GM18907 (cell line): ENCODE data around the gene LDAF1.
"Not testable (repeated sequence)": the region's sequence is repeated elsewhere in the genome, so short reads cannot be mapped to it uniquely, and the experiment has no call there.

Experiments
- ATAC-seq: cut with Tn5 transposase; IDR thresholded peaks from one replicate; pipeline ENCODE4 v1.9.1; 2021; ENCODE audit warnings: mild to moderate bottlenecking, moderate library complexity; ENCODE audit not compliant: unreplicated experiment

Gene LDAF1

DNA sequence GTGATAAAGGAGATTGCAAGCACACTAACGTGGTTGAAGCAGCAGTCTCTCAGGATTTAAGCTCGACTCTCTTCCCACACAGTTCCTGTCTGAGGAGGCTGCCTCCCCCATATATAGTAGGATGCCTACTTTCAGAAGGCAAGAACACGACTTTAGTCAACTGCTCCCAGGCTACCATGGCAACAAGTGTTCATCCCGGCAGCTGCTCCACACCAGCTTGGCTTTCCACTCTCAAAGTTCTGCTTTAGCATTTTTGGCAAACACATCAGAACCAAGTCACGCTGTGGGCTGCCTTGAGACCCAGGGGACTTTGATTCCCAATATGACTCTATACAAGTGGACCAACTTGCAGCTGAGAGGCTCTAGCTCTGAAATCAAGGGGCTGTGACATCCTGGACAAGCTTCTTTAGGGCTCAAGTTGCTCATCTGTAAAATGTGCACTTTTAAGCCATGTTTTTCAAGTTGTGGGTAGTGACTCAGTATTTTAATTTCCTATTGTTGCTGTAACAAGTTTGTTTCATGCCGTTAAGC lies 36.4 kb downstream of the LDAF1 start:
- ATAC-seq: no peak

DNA sequence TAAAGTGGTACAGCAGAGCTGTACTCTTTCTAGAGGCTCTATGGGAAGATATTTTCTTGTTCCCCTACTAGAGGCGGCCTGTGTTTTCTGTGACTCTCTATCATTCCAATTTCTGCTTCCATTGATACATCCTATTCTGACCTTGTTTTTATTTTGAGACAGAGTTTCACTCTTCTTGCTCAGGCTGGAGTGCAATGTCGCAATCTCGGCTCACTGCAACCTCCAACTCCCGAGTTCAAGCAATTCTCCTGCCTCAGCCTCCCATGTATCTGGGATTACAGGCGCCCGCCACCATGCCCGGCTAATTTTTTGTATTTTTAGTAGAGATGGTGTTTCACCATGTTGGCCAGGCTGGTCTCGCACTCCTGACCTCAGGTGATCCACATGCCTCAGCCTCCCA lies 36.9 kb downstream of the LDAF1 start:
- not testable (repeated sequence) for ATAC-seq

DNA sequence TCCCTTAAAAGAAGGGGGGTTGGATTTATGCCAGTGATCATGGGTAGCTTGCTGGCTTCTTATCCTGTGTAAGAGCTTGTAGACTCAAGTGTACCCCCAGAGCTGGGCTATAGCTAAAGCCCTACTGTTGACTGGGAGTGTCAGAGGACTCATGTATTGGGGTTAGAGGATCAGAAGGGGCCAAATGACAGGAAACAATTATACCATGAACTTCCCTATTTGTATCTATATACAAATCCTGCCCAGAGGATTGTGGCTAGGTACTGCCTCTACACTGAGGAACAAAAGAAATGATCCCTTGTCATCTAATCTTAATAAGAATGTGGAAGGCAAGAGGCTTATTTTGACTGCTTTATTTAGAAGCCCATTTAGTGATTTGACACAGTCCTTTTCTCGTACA lies 38.6 kb downstream of the LDAF1 start:
- no peak for ATAC-seq

DNA sequence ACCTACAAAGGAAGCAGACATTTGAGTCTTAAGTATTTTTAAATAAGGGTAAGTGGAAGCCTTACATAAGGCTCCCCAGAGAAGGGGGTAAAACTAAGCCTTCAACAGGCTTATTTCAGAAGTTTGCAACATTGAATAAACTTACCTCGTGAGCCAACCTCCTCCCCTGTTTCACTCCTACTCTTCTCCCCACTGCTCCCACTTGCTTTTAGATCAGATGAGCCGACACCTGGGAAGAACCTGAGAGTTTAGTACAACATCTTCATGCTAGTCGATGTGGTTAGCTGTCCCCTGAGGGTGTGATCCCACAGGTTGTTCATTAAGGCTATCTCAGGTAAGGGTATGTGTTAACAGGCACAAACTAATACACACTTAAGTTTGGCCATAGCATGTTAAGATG lies 39.1 kb downstream of the LDAF1 start:
- no peak for ATAC-seq

DNA sequence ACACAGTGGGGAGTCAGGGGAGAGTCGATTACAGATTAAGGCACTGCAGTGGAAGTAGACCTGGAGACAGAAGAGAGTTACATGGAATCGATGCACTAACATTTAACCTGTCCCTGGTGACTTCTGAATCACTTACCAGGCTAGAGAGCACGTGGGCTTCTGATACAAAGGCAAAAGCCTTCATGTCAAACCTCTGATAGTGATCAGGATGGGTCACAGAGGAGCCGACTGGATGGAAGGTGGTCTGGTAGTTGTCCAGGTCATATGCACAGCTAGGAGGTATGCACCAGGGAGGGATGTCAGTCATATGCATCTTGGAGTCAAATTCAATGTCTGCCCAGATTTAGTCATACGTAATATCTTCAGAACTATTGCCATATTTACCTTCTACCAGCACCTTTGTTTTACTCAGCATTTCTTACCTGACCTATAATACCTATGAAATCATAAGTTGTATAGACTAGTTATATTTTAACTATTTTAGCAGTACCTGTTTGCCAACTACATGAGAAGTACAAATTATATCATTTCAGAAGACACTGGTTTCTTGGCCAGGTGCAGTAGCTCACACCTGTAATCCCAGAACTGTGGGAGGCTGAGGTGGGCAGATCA lies 41.2 kb downstream of the LDAF1 start:
- no peak for ATAC-seq

DNA sequence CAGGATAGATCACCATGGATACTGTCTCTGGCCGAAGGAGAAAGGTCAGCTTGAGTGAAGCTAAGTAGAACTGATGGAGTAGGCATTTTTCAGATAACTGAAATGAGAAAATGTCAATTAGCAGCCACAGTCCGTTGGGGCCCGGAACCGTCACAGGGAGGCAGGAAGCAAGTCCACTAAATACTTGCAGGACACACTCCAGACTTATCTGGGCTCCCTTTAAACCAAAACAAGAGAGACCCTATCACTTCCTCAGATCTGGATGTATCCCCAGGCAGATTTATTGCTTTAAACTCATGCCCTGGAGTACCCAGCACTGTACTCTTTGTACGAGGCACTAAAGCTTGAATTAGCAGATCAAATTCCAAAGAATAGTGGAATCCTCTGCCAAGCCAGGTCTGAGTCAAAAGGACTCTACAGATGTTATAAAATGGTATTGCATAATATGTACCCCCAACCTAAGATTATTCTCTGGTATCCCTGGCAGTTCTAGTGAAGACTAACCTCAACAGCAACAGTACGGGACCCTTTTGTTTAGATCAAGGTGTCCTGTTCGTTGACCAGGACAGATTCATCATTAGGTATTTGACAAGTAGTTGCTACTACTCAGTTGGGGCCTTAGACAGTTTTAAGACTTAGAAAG lies 44.8 kb downstream of the LDAF1 start:
- no peak for ATAC-seq

DNA sequence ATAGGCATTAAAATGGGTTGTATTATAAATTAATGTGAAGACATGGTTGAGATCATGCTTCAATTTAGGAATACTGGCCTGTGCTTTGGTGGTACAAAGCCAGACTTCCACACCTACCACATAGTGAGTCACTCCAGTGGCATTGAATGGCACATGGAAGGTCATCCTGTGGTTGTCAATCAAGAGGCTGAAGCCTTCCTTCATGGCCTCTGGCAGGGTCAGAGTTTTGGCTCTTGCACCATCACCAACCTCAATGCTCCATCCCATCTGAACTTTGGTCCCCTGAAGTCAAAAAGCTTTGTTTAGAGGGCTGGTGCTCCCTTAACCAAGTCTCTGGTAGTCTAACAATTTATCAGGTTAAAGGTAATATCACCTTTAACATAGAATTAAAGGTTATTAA lies 46.8 kb downstream of the LDAF1 start:
- ATAC-seq: no peak

DNA sequence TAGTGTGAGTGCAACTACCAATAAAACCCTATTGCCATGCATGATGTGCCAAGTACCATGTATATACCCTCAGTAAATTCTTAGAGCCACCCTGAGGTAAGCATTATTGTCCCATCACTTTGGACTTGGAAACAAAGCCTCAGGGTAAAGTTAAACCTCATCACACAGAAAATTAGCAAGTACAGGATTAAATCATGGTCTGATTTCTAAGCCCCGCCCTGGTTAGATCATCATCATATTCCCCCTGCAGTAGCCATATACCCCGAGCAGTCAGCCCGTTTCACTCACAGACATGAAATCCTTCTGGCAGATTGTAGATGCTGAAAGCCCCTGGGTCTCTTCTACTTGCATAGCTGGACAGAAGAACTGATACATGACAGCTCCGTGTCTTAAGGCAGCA lies 48.1 kb downstream of the LDAF1 start:
- ATAC-seq: no peak

DNA sequence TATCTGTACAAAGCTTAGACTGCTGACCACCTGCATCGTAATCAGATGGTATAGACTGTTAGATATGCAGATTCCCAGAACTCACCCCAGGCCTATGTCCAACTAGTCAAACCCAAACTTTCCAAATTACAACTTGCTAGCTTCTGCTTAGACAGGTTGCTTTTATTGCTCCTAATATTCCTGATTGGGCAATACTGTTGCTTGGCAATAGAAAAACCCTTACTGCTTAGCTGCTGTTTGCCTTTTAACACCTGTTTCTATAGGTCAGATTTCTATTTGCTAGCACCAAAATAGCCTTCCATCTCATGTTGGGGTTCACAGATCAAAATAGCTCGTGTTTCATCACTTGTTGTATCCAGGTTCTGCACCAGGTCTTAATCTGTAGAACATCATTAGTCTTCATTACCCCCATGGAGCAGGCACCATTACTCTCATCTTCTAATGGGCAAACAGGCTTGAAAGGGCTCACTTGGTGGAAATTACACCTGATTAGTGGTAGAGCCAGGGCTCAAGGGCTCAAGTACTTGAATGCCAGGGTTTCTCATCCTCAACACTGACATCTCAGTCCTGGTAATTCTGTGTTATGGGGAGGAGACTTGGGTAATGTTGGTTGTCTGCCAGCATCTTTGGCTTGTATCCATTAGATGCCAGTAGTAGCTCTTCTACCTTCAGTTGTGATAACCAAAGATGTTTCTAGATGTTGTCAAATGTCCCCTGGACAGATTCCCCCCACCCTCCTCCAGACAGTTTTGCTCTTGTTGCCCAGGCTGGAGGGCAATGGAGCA lies 50.2 kb downstream of the LDAF1 start:
- ATAC-seq: no peak

DNA sequence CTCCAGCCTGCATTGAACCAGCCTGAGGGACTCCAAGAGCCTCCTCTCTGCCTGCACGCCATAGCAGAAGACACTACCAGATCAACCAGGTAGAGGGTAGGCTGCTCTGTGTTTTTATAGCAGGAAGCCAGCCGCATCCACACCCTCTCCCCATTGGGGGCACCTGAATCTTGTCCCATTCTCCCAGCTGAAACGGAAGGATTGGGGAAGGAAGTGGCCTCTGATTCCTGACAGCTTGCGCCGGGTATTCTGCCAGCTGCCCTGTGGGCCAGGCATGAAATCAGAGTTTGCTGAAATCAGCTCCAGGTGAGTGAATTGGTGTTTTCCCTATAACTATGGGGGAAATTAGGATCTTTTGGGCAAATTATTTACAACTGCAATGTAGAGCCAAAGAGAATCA lies 53.0 kb downstream of the LDAF1 start, which contains the start of gene ZP2:
TSS of gene ZP2 (minus strand) at position 89 of the 400 bp plus-strand sequence. CDS start at position 62, 27 bp downstream.
- no peak for ATAC-seq

DNA sequence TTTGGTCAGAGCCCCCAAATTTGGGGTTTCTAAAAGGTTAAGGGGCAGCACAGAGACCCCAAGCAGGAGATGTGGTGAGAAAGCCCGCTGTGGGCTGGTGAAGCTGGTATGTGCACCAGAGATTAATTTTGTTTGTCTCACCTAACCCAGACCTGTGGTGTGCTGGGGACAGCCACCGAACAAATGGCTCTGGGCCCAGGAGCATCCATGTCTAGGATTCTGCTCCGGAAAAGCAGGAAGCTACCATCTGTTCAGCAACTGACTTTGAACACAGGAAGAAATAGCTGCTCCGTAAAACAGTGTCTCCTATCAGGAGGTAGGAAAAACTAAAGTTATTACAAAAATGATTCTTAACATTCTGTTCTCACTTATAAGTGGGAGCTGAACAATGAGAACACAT lies 55.6 kb downstream of the LDAF1 start:
- ATAC-seq: no peak

DNA sequence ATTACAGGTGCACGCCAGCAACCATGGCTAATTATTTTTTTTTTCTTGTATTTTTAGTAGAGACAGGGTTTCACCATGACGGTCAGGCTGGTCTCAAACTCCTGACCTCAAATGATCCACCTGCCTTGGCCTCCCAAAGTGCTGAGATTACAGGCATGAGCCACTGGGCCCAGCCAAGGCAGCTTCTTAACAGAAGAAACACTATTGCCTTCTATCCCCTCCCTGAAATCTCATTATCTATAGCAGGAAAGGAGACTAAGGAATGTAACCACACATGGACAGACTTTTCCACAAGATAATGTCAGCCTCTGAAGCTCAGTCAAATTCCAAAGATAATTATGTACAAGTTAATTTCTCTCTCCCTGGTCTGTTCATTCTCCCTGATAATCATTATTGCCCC lies 58.6 kb downstream of the LDAF1 start:
- no peak for ATAC-seq

DNA sequence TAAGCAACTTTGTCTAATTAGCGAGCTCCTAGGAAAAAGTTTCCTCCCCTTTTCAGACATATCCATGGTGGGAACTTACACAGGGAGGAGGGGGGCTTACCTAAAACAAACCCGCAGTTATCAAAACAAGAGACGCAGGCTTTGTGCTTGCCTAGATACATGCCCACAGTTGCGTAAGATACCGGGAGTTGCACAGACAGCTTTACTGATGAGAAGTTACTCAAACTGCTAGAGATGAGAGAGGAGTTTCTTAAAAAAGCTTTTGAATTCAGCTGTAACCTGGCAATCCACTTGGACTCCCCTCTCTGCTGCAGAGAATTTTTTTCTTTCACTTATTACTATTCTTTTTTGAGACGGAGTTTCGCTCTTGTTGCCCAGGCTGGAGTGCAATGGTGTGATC lies 59.7 kb downstream of the LDAF1 start:
- ATAC-seq: no peak

DNA sequence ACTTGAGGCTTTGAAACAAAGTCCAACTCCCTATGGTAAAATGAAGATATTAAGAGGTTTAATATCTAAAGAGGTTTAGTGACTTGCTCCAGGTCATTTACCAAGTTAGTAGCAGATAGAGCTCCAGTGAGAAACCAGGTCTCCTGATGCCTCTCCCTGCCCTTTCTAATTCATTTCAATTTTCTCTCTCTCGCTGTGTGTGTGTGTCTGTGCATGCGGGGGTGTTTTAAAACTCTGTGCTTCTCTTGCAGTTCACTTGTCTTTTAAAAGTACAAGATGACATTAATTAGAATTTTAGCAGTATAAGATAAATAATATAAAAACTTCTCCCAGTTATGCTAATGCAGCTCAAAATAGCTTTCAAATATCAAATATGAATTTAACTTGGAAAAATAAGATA lies 61.1 kb downstream of the LDAF1 start:
- no peak for ATAC-seq

DNA sequence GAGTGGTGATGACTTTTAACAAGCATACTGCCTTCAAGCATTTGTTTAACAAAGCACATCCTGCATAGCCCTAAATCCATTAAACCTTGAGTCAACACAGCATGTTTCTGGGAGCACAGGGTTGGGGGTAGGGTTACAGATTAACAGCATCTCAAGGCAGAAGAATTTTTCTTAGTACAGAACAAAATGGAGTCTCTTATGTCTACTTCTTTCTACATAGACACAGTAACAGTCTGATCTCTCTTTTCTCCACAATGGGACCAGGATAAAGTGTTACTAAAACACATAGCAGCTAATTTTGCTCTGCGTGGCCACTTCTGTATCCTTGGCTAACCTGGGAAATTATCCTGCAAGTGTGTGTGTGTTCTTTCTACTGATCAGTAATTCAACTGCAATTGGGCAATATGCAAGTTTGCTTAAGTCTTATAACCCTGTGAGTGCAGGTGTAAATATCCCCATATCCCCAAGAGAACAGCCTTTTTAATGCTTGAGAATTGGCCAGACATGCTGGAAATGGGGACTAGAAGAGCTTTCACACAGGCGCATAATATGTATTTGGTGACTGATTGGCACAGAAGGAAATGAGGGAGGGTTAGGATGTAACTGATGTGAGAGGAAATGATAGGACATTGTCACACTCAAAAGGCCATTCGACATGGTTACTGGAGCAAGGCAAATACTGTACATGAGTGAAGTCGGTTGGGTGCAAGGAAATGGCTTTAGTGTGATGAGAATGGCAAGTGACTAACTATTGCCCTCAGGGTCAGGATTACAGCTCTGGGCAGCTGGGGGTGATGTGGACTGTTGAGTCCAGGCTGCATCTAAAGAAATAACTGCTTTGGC lies 64.2 kb downstream of the LDAF1 start:
- ATAC-seq: no peak

DNA sequence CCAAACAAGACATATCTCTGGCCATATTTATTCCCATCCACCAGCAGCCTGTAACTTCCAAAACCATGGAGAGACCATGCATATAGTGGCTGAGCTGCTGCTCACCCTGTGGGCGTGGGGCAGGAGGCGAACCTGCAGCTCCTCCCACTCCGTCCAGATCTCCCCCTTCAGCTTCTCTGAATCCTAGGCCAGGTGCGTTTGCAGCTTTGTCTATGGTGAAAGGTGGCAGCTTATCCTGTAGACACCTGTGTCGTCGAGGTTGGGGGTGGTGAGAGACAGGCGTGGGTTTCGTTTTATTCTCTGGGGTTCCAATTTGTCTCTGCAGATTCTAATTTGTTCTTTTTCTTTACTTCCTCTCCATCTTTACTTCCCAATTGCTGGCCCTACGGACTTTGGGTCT lies 65.3 kb downstream of the LDAF1 start:
- ATAC-seq: no peak

DNA sequence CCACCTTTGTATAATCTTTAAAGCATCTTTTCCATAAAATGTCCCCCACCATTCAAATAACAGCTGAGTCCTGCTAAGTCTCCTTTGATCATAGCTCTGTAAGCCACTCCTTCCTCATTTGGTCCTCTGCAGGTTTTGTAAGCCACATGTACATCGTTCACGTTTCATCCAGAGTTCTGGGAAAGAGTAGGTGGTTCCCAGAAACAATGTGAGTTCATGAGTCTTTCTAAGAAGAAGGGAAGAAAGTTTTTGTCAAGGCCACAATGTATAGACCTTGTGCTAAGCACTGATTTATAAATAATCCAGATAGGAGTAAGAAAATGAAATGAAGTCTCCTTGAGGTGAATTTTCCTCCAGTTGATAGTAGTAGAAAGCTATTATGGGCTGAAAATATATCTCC lies 66.3 kb downstream of the LDAF1 start:
- no peak for ATAC-seq

DNA sequence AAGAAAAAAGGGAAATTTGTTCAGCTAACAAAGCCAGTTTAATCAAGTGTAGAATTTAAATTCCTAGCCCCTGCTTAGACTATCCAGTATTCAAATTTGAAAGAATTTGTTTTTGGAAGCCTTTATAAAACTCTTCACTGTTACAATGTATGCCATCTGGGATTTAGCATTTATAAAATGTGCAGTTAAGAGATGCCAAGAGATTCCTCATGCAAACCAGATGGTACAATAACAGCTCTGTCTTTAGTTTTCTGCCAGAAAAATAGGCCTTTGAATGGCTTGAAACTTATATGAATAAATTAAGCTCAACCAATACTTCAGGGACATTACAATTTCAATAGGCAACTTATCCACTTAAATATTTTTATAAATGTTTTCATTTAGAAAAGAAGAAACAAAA lies 68.3 kb downstream of the LDAF1 start:
- ATAC-seq: no peak

DNA sequence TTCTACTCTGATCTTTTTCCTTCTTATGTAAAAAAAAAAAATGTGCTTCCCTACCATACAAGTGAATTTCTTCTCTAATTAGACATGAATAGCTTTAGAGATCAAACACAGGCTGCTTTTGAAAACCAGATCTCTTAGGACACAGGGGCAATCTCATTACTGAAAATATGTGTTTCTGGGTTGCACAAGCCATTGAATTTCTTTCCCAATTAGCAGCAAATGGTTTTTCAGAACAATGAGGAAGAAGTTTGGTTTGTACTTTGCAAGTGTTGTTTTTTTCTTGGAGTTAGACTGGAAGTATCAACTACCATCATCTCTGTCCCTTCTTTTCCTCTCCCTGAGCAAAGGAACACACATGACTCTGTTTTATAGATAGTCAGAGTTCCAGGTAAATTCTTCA lies 69.4 kb downstream of the LDAF1 start:
- ATAC-seq: no peak

DNA sequence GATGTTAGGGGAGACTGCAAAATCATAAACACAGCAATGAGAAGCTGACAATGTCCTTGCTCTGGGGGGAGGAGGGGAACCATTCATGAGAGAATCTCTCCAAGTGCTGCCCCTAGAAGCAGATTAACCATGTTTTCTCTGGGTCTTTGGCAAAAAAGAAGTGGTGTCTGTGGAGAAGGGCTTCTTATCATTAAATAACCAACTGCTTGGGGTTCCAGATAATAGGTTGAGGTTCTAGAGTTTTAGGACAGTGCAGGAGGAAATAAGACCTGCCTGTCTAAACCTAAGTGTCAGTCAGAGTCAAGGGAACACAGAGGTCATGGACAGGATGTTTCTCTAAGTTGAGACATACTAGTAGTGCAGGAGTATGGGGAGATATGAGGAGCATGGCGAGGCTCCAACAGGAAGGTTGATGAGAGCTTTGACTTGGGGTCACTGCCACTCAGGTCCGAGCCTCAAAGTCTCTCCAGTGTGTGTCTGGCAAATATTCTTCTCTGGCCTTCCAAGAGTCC lies 69.9 kb downstream of the LDAF1 start:
- ATAC-seq: no peak
